HG03060 (cell line): Measurements from ENCODE around the gene STRIT1.

Source experiments
- ATAC-seq: cut with Tn5 transposase; IDR thresholded peaks from one replicate; pipeline ENCODE4 v1.9.1; 2021; ENCODE audit warnings: low read depth, moderate number of reproducible peaks; ENCODE audit not compliant: unreplicated experiment

Gene STRIT1

GRCh38 chr3:155293516-155293915, at the start of gene STRIT1:
TSS of gene STRIT1 (minus strand) at chr3:155293683.
- no peak for ATAC-seq

- no peak for ATAC-seq
These were observed 48.9 kb upstream of the STRIT1 start for GRCh38 chr3:155342344-155342743.

GRCh38 chr3:155339052-155339451, 45.6 kb upstream of the STRIT1 start:
- no peak for ATAC-seq

GRCh38 chr3:155335724-155336354, 42.4 kb upstream of the STRIT1 start:
- no peak for ATAC-seq

GRCh38 chr3:155334914-155335723, 41.6 kb upstream of the STRIT1 start:
- ATAC-seq: peak; percentile 89

- ATAC-seq: no peak
These were observed 40.9 kb upstream of the STRIT1 start for GRCh38 chr3:155334215-155334913.

GRCh38 chr3:155332716-155333115, 39.2 kb upstream of the STRIT1 start:
- no peak for ATAC-seq

GRCh38 chr3:155331078-155331477, 37.6 kb upstream of the STRIT1 start:
- no peak for ATAC-seq

GRCh38 chr3:155330370-155330769, 36.9 kb upstream of the STRIT1 start:
- no peak for ATAC-seq

- no peak for ATAC-seq
These were observed 36.1 kb upstream of the STRIT1 start for GRCh38 chr3:155329513-155330048.

GRCh38 chr3:155327871-155328270, 34.4 kb upstream of the STRIT1 start:
- no peak for ATAC-seq

GRCh38 chr3:155327430-155327829, 33.9 kb upstream of the STRIT1 start:
- ATAC-seq: no peak

GRCh38 chr3:155326901-155327300, 33.4 kb upstream of the STRIT1 start:
- ATAC-seq: no peak

GRCh38 chr3:155326244-155326643, 32.8 kb upstream of the STRIT1 start:
- no peak for ATAC-seq

GRCh38 chr3:155325263-155325835, 31.9 kb upstream of the STRIT1 start:
- ATAC-seq: no peak

- ATAC-seq: peak; percentile 82
These were observed 29.7 kb upstream of the STRIT1 start for GRCh38 chr3:155323063-155323666.

- no peak for ATAC-seq
These were observed 27.9 kb upstream of the STRIT1 start for GRCh38 chr3:155321418-155321817.

- no peak for ATAC-seq
These were observed 27.5 kb upstream of the STRIT1 start for GRCh38 chr3:155320934-155321333.

- ATAC-seq: no peak
These were observed 25.3 kb upstream of the STRIT1 start for GRCh38 chr3:155318740-155319139.

GRCh38 chr3:155317211-155317610, 23.7 kb upstream of the STRIT1 start:
- no peak for ATAC-seq
